ENCODE data around the gene RNF133.

Gene RNF133

GRCh38 chr7:122677149-122677548 lies 21.8 kb downstream of the RNF133 start:
- Mint-ChIP-seq H3K36me3 (no peaks in the 10 kb centered on the region), H3K4me3 (no peak overlapping the region), H3K4me1 (no peaks in the 10 kb centered on the region), H3K27ac (no peak overlapping the region), H3K27me3 (no peaks in the 10 kb centered on the region), H3K9me3 (peaks cover 18% of the 10 kb centered on the region)
- DNase-seq = no peak
- CTCF ChIA-PET = no interaction called here

- Mint-ChIP-seq H3K36me3 (no peaks in the 10 kb centered on the region), H3K4me3 (no peak overlapping the region), H3K4me1 (no peaks in the 10 kb centered on the region), H3K27me3 (no peaks in the 10 kb centered on the region), H3K27ac (no peak overlapping the region), H3K9me3 (peaks cover 18% of the 10 kb centered on the region)
- CTCF ChIA-PET = no interaction called here
- no peak for DNase-seq
Measured at GRCh38 chr7:122676466-122676865, 22.5 kb downstream of the RNF133 start.

- DNase-seq = no peak
- CTCF ChIA-PET = no interaction called here
- Mint-ChIP-seq H3K9me3 (peaks cover 18% of the 10 kb centered on the region), H3K4me1 (no peaks in the 10 kb centered on the region), H3K27me3 (no peaks in the 10 kb centered on the region), H3K36me3 (no peaks in the 10 kb centered on the region), H3K27ac (no peak overlapping the region), H3K4me3 (no peak overlapping the region)
Measured at GRCh38 chr7:122675621-122676020, 23.3 kb downstream of the RNF133 start.

GRCh38 chr7:122675011-122675410 lies 23.9 kb downstream of the RNF133 start:
- no peak for DNase-seq
- Mint-ChIP-seq H3K4me3 (no peak overlapping the region), H3K27me3 (no peaks in the 10 kb centered on the region), H3K27ac (no peak overlapping the region), H3K4me1 (no peaks in the 10 kb centered on the region), H3K36me3 (no peaks in the 10 kb centered on the region), H3K9me3 (peaks cover 18% of the 10 kb centered on the region)
- CTCF ChIA-PET = no interaction called here

- Mint-ChIP-seq H3K4me1 (no peaks in the 10 kb centered on the region), H3K27ac (no peak overlapping the region), H3K9me3 (peaks cover 18% of the 10 kb centered on the region), H3K27me3 (no peaks in the 10 kb centered on the region), H3K36me3 (no peaks in the 10 kb centered on the region), H3K4me3 (no peak overlapping the region)
- no peak for DNase-seq
- CTCF ChIA-PET = no interaction called here
Measured at GRCh38 chr7:122674502-122674901, 24.4 kb downstream of the RNF133 start.

- CTCF ChIA-PET = no interaction called here
- H3K36me3 Mint-ChIP-seq = no peaks in the 10 kb centered on the region
- H3K27ac Mint-ChIP-seq = no peak overlapping the region
- no peaks in the 10 kb centered on the region for H3K27me3 Mint-ChIP-seq
- peaks cover 18% of the 10 kb centered on the region for H3K9me3 Mint-ChIP-seq
- no peaks in the 10 kb centered on the region for H3K4me1 Mint-ChIP-seq
- no peak overlapping the region for H3K4me3 Mint-ChIP-seq
- no peak for DNase-seq
Measured at GRCh38 chr7:122673951-122674350, 25.0 kb downstream of the RNF133 start.

GRCh38 chr7:122672536-122672935 lies 26.4 kb downstream of the RNF133 start:
- H3K9me3 Mint-ChIP-seq = peaks cover 23% of the 10 kb centered on the region
- H3K4me1 Mint-ChIP-seq = no peaks in the 10 kb centered on the region
- no peak overlapping the region for H3K27ac Mint-ChIP-seq
- DNase-seq = no peak
- no peaks in the 10 kb centered on the region for H3K36me3 Mint-ChIP-seq
- CTCF ChIA-PET = no interaction called here
- no peak overlapping the region for H3K4me3 Mint-ChIP-seq
- no peaks in the 10 kb centered on the region for H3K27me3 Mint-ChIP-seq

- no peaks in the 10 kb centered on the region for H3K36me3 Mint-ChIP-seq
Measured at GRCh38 chr7:122663733-122664132, 35.2 kb downstream of the RNF133 start.

GRCh38 chr7:122658856-122659255 lies 40.1 kb downstream of the RNF133 start:
- no peak for DNase-seq
- CTCF ChIA-PET = no interaction called here
- Mint-ChIP-seq H3K27me3 (no peaks in the 10 kb centered on the region), H3K4me1 (no peaks in the 10 kb centered on the region), H3K27ac (no peak overlapping the region), H3K36me3 (no peaks in the 10 kb centered on the region), H3K9me3 (no peaks in the 10 kb centered on the region), H3K4me3 (no peak overlapping the region)

More at GRCh38 chr7:122663733-122664132, 35.2 kb downstream of the RNF133 start:
- H3K4me3 Mint-ChIP-seq = no peak overlapping the region
- no peaks in the 10 kb centered on the region for H3K27me3 Mint-ChIP-seq
- H3K4me1 Mint-ChIP-seq = no peaks in the 10 kb centered on the region
- H3K27ac Mint-ChIP-seq = no peak overlapping the region
- CTCF ChIA-PET = no interaction called here
- peaks cover 4% of the 10 kb centered on the region for H3K9me3 Mint-ChIP-seq
- DNase-seq = no peak

GRCh38 chr7:122653685-122654084 lies 45.2 kb downstream of the RNF133 start:
- Mint-ChIP-seq H3K9me3 (no peaks in the 10 kb centered on the region), H3K27me3 (no peaks in the 10 kb centered on the region), H3K4me1 (no peaks in the 10 kb centered on the region), H3K36me3 (no peaks in the 10 kb centered on the region), H3K27ac (no peak overlapping the region), H3K4me3 (no peak overlapping the region)
- CTCF ChIA-PET = no interaction called here
- DNase-seq = no peak

GRCh38 chr7:122652876-122653275 lies 46.0 kb downstream of the RNF133 start:
- Mint-ChIP-seq H3K27me3 (no peaks in the 10 kb centered on the region), H3K9me3 (no peaks in the 10 kb centered on the region), H3K27ac (no peak overlapping the region), H3K4me3 (no peak overlapping the region), H3K36me3 (no peaks in the 10 kb centered on the region), H3K4me1 (no peaks in the 10 kb centered on the region)
- DNase-seq = no peak
- CTCF ChIA-PET = no interaction called here

- no peak for DNase-seq
- no peaks in the 10 kb centered on the region for H3K9me3 Mint-ChIP-seq
- H3K36me3 Mint-ChIP-seq = no peaks in the 10 kb centered on the region
- no peaks in the 10 kb centered on the region for H3K4me1 Mint-ChIP-seq
- CTCF ChIA-PET = no interaction called here
- no peaks in the 10 kb centered on the region for H3K27me3 Mint-ChIP-seq
- H3K27ac Mint-ChIP-seq = no peak overlapping the region
- no peak overlapping the region for H3K4me3 Mint-ChIP-seq
Measured at GRCh38 chr7:122651451-122651850, 47.5 kb downstream of the RNF133 start.

All from activated naive CD4-positive, alpha-beta T cell treated with anti-CD3 and anti-CD28 coated beads, Interleukin-2, amount 10 ng/mL, durations not matched to agents 7 days and 5 days (primary cell).